AG09319 (cell line): ENCODE results near the gene EPOP.

Source experiments
- DNase-seq: peaks from one replicate; pipeline ENCODE4 v3.0.0-alpha.2; 2010; ENCODE audit warnings: low read depth; ENCODE audit errors: extremely low read depth
- TF ChIP-seq, protein P1 (sequence below): IDR thresholded peaks from 2 replicates; pipeline ENCODE4 v1.5.1; 2011; ENCODE audit warnings: low read depth, mild to moderate bottlenecking, inconsistent platforms, low read length, moderate library complexity

Gene EPOP

DNA sequence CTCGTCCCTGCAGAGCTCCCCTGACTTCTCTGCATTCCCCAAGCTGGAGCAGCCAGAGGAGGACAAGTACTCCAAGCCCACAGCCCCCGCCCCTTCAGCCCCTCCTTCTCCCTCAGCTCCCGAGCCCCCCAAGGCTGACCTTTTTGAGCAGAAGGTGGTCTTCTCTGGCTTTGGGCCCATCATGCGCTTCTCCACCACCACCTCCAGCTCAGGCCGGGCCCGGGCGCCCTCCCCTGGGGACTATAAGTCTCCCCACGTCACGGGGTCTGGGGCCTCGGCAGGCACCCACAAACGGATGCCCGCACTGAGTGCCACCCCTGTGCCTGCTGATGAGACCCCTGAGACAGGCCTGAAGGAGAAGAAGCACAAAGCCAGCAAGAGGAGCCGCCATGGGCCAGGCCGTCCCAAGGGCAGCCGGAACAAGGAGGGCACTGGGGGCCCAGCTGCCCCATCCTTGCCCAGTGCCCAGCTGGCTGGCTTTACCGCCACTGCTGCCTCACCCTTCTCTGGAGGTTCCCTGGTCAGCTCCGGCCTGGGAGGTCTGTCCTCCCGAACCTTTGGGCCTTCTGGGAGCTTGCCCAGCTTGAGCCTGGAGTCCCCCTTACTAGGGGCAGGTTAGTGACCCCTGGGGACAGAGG, 41.7 kb upstream of the EPOP start:
- no peak for DNase-seq

DNA sequence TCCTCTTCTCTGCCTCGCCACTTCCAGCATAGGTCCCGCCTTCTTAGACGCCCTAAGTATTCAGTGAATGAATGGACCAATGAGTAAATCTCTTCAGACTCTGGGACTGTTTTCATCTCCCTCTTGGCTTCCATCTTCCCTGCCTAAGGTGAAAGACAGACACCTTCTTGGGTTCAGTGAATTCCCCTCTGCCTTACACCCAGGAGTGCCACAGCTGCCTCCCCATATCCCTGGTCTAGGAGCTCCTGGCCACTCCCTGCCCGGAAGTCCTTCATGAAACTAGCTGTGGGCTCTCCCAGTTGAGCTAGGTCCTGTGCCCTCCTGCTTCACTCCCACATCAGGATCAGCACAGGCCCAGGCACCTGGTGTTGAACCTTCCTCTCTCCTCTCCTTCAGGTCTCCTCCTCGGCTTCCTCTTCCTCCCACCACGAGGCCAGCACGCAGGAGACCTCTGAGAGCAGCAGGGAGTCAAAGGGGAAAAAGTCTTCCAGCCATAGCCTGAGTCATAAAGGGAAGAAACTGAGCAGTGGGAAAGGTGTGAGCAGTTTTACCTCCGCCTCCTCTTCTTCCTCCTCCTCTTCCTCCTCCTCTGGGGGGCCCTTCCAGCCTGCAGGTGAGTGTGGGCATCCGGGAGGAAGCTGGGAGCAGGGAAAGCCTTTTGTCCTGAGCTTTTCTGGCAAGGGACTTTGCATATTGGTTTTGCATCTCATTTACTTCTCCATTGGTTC, 40.6 kb upstream of the EPOP start:
- TF ChIP-seq, protein P1, sequence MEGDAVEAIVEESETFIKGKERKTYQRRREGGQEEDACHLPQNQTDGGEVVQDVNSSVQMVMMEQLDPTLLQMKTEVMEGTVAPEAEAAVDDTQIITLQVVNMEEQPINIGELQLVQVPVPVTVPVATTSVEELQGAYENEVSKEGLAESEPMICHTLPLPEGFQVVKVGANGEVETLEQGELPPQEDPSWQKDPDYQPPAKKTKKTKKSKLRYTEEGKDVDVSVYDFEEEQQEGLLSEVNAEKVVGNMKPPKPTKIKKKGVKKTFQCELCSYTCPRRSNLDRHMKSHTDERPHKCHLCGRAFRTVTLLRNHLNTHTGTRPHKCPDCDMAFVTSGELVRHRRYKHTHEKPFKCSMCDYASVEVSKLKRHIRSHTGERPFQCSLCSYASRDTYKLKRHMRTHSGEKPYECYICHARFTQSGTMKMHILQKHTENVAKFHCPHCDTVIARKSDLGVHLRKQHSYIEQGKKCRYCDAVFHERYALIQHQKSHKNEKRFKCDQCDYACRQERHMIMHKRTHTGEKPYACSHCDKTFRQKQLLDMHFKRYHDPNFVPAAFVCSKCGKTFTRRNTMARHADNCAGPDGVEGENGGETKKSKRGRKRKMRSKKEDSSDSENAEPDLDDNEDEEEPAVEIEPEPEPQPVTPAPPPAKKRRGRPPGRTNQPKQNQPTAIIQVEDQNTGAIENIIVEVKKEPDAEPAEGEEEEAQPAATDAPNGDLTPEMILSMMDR = no peak
- DNase-seq = no peak

More for the DNA sequence above, 41.7 kb upstream of the EPOP start:
- TF ChIP-seq, protein P1 = no peak

DNA sequence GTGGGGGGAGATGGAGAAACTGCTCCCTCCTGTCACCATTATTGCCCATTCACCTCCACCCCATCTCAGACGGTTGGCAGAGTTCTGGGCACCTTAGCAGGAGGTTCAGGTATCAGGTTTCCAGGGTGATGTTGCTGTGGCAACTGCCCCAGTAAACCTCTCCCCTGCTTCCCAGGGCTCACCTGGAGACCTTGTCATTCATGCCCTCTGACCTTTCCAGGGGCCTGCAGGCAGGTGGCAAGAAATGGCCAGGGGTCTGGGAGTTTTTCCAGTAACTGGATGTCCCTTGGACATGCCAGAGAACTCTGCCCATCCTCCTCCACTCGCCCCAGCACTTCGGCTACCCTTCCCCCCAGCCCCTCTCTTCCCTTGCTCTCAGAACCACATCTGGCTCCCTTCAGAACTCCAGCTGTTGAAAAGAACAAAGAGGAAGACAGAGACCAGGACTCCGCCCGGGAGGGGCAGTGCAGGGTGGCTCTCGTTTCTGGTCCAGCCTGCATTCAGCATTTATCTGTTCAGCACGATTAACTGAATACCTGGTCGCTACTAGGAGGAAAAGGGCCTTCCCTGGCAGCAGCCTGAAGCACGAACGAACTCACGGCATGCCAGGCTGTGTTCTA, 38.8 kb upstream of the EPOP start:
- DNase-seq = no peak

DNA sequence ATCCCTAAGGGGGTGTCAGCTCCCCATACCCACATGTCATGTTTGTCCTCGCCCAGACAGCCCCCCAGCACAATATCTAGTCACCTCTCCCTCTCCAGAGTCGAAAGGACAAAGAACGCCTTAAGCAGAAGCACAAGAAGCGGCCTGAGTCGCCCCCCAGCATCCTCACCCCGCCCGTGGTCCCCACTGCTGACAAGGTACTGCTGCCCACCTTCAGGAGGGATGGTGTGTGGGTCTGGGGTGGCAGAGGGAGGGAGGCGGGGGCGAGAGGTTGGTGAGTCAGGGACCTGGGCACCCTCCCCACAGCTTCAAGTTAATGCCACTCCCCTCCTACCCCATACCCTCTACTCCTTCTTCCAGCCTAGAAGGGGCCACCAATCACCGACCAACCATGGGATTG, 37.8 kb upstream of the EPOP start:
- DNase-seq = no peak
- TF ChIP-seq, protein P1 = no peak

More for the DNA sequence above, 38.8 kb upstream of the EPOP start:
- TF ChIP-seq, protein P1 = no peak

DNA sequence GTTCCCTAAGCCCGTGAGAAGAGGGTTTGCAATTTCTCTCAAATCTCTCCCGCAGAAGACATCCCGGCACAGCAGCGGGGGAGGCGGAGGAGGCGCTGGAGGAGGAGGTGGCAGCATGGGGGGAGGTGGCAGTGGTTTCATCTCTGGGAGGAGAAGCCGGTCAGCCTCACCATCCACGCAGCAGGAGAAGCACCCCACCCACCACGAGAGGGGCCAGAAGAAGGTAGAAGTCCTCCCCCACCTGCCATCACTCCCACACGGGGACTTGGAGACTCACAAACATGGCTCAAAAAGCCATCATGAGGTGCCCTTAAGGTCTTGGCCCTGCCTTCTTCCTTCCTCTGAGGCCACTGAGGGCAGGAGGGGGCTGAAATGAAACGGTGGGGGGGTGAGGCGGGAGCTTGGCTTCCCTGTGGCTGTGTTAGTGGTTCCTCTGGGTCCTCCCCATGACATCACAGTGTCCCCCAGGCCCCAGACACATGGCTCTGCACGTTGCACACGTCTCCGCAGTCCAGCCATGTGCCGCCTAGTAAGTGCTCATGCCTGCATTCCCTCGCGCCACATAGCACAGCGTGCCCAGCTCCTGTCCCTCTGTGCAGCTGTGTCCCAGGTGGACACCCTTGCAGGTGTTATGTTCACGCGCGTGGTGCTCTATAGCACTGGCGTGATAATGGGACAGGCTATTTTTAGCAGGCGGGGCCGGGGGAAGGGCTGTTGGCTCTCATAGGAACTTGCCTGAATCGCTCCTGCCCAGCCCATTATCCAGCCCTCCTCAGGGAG, 37.2 kb upstream of the EPOP start:
- DNase-seq = no peak
- TF ChIP-seq, protein P1 = no peak

DNA sequence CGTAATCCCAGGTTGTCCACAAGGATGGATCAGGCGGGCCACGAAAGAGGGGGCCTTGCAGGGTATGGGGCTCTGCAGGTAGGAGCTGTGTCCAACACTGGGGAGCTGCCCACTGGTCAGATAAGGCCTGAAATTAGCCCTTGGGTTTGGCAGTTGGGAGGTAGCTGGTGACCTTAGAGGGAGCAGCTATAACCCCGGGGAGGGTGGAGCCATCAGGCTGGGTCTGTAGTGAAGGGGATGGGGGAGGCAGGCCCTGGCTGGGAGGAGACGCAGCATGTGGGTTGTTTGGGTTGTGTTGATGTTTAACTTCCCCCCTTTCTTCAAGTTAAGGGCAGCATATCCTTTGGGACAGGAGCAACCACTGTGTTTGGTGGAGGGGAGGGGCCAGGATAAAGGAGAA, 36.2 kb upstream of the EPOP start:
- no peak for DNase-seq
- TF ChIP-seq, protein P1 = no peak
